A673 (cell line): Measurements from ENCODE around the gene MAP3K5. TPM values are rescaled to one million over a fixed set of nuclear protein-coding genes. Genes with fewer than 3 reads are reported as not detected.

ENCODE experiments used
- BruUV-seq: library from RNA; stranded (reverse); fragments of 400-500 nt; replicated peaks from 2 replicates; lab custom pipeline; 2021; lab: Mats Ljungman, UMichigan
- CTCF ChIA-PET: fragments of 300-600 bp; sonication (Branson Sonifier 250); formaldehyde crosslinking; loops from one replicate; lab custom pipeline; 2022; ENCODE audit warnings: antibody characterized with exemption; lab: Charles Lee
- POLR2A ChIA-PET: fragments of 300-600 bp; sonication (Branson Sonifier 250); formaldehyde crosslinking; loops from one replicate; lab custom pipeline; 2022; ENCODE audit warnings: antibody characterized with exemption; ENCODE audit not compliant: low non-redundant PET; lab: Charles Lee
- DNase-seq: peaks from one replicate; pipeline ENCODE4 v3.0.0-alpha.2; 2015; ENCODE audit warnings: low spot score
- H3K27ac ChIP-seq: fragments of 200-600 bp; sonication (generic); 2 replicates; pipeline ENCODE4 v1.5.1; 2016; ENCODE audit warnings: mixed run types, low read depth, mild to moderate bottlenecking, mixed read lengths, antibody characterized with exemption, low read length; ENCODE audit not compliant: poor library complexity, severe bottlenecking
- H3K27me3 ChIP-seq: fragments of 200-600 bp; sonication (generic); replicated peaks from 2 replicates; pipeline ENCODE4 v1.6.1; 2017; ENCODE audit warnings: mixed run types, low read depth, mild to moderate bottlenecking, mixed read lengths, antibody characterized with exemption, low read length; ENCODE audit not compliant: insufficient read depth, poor library complexity
- H3K36me3 ChIP-seq: fragments of 200-600 bp; sonication (generic); 2 replicates; pipeline ENCODE4 v1.6.1; 2016; ENCODE audit warnings: mixed run types, mild to moderate bottlenecking, mixed read lengths, antibody characterized with exemption, low read length; ENCODE audit not compliant: insufficient read depth, poor library complexity, severe bottlenecking
- H3K4me1 ChIP-seq: fragments of 200-600 bp; sonication (generic); 2 replicates; pipeline ENCODE4 v1.6.1; 2017; ENCODE audit warnings: mixed run types, mild to moderate bottlenecking, mixed read lengths, antibody characterized with exemption, low read length; ENCODE audit not compliant: insufficient read depth, poor library complexity, severe bottlenecking
- H3K4me3 ChIP-seq: fragments of 200-600 bp; sonication (generic); 2 replicates; pipeline ENCODE4 v1.5.1; 2016; ENCODE audit warnings: low read depth, mixed run types, mild to moderate bottlenecking, mixed read lengths, low read length; ENCODE audit not compliant: poor library complexity, severe bottlenecking
- H3K9me3 ChIP-seq: fragments of 200-600 bp; sonication (generic); 2 replicates; pipeline ENCODE4 v1.6.1; 2016; ENCODE audit warnings: mixed run types, low read depth, mild to moderate bottlenecking, mixed read lengths, antibody characterized with exemption, low read length; ENCODE audit not compliant: poor library complexity, severe bottlenecking
- EZH2 ChIP-seq: fragments of 200-600 bp; sonication (generic); IDR thresholded peaks from 2 replicates; pipeline ENCODE4 v1.6.1; 2017; ENCODE audit warnings: borderline replicate concordance, low read depth, mild to moderate bottlenecking, mixed read lengths, antibody characterized with exemption, low read length; ENCODE audit not compliant: poor library complexity, severe bottlenecking
- intact Hi-C: fragments of 100-400 bp; cut with micrococcal nuclease; formaldehyde crosslinking; loops from one replicate; pipeline ENCODE4 v1.10.0; 2022; ENCODE audit not compliant: unreplicated experiment
- total RNA-seq: library from RNA; stranded (reverse); gene quantifications from 2 replicates; pipeline ENCODE4 v1.2.3, GENCODE V29; 2021
- TF ChIP-seq, protein P1 (sequence below): fragments of 300-800, 200-600 bp; sonication (generic); conservative IDR thresholded peaks from 2 replicates; pipeline ENCODE4 v1.5.1; 2017; ENCODE audit warnings: low read depth, mild to moderate bottlenecking, antibody characterized with exemption, low read length, moderate library complexity, mixed read lengths

The MAP3K5 gene
- total RNA-seq, 1 experiment from 2014 or later: 5.4 TPM

DNA sequence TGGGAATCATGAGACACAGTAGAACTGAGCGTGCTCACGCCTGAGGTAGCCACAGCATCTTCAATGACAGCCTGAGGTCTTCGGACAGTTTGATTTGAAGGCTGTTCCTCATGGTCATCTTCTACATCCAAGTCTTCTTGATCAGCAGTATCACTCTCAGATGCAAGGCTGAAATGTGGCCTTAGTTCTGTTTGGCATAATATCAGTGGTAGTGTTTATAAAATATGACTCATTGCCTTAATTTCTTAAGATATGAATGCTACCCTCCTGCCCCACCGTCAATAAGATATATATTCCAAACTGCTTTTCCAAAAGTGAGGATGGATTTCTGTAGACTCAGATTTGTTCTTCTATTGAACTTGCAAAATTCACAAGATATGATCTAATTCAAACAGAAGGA is 224.6 kb downstream of the MAP3K5 start:
- TF ChIP-seq, protein P1, sequence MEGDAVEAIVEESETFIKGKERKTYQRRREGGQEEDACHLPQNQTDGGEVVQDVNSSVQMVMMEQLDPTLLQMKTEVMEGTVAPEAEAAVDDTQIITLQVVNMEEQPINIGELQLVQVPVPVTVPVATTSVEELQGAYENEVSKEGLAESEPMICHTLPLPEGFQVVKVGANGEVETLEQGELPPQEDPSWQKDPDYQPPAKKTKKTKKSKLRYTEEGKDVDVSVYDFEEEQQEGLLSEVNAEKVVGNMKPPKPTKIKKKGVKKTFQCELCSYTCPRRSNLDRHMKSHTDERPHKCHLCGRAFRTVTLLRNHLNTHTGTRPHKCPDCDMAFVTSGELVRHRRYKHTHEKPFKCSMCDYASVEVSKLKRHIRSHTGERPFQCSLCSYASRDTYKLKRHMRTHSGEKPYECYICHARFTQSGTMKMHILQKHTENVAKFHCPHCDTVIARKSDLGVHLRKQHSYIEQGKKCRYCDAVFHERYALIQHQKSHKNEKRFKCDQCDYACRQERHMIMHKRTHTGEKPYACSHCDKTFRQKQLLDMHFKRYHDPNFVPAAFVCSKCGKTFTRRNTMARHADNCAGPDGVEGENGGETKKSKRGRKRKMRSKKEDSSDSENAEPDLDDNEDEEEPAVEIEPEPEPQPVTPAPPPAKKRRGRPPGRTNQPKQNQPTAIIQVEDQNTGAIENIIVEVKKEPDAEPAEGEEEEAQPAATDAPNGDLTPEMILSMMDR: no peak
- TF ChIP-seq EZH2: no peak
- BruUV-seq: no TSS peak
- Histone ChIP-seq H3K4me1 (peaks cover 4% of the 10 kb centered on the region), H3K9me3 (peaks cover 10% of the 10 kb centered on the region), H3K36me3 (no peaks in the 10 kb centered on the region), H3K27me3 (no peaks in the 10 kb centered on the region), H3K27ac (no peak overlapping the region), H3K4me3 (no peak overlapping the region)
- DNase-seq: no peak
- ChIA-PET CTCF (no interaction called here), POLR2A (no interaction called here)
- intact Hi-C loops: no loop called here

DNA sequence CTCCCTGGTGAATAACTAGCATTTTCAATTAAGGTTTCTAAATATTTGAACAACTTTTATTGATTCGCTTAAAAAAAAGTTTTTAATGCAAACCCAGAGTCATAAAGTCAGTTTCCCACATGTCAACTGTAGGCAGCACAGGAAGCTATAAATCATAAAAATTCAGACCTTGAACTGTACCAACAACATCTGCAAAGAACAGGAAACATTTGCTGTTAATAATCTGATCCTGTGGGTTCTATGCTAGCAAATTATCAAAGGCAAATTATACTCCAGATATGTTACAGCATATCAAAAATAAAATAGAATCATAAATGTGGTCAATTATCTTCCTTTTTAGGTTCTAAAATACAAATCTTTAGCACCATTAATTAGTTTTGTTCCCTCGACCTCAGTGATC is 225.4 kb downstream of the MAP3K5 start:
- Histone ChIP-seq H3K27me3 (no peaks in the 10 kb centered on the region), H3K4me1 (peaks cover 4% of the 10 kb centered on the region), H3K27ac (no peak overlapping the region), H3K4me3 (no peak overlapping the region), H3K36me3 (no peaks in the 10 kb centered on the region), H3K9me3 (peaks cover 10% of the 10 kb centered on the region)
- ChIA-PET POLR2A (no interaction called here), CTCF (no interaction called here)
- TF ChIP-seq, protein P1: no peak
- TF ChIP-seq EZH2: no peak
- DNase-seq: no peak
- intact Hi-C loops: no loop called here
- BruUV-seq: no TSS peak

DNA sequence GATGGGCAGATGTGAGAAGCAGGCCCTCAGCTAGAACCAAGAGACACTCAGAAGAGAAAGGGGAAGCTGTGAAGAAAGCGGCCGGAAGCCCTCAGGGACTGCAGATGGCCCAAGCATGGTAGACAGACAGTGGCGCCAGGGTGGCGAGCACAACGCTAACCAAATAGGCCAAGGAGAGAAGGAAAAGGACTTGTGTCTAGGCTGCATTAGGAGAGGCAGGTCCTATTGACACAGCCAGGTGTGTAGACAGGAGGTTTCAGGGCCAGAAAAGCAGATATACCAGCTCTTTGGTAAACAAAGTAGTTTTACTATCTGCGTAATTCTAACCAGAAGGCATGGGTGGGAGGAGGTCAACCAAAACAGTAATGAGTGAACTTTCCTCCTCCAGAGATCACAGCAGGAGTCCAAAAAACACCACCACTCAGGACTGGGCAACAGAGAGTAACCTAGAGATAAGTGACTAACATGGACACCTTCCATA is 226.2 kb downstream of the MAP3K5 start:
- Histone ChIP-seq H3K36me3 (no peaks in the 10 kb centered on the region), H3K4me1 (peaks cover 4% of the 10 kb centered on the region), H3K4me3 (no peak overlapping the region), H3K27me3 (no peaks in the 10 kb centered on the region), H3K27ac (no peak overlapping the region), H3K9me3 (peaks cover 2% of the 10 kb centered on the region)
- ChIA-PET POLR2A (no interaction called here), CTCF (interaction anchor here (0.5 kb wide), 1 partner anchor 18 kb away, joined by 4 read pairs; no protein-coding TSS in a partner anchor)
- TF ChIP-seq EZH2: no peak
- TF ChIP-seq, protein P1: no peak
- no TSS peak for BruUV-seq
- no peak for DNase-seq
- intact Hi-C loops: no loop called here
